ENCODE measurements around the gene SYS1.

Gene SYS1

GRCh38 chr20:45368221-45368980 lies 5.4 kb downstream of the SYS1 start:
- H3K27ac ChIP-seq (ENCODE audit: low read length), result no peak overlapping the region
- no CpG with 5 or more reads among the region's 6 CpGs for WGBS (ENCODE audit: insufficient coverage, insufficient read length)
- DNase-seq (ENCODE audit: low read depth, low spot score), result no peak

GRCh38 chr20:45370571-45371160 lies 7.7 kb downstream of the SYS1 start:
- no peak overlapping the region for H3K27ac ChIP-seq (ENCODE audit: low read length)
- peaks cover 7% of the 10 kb centered on the region; the same call in 1 of the 2 replicates for H3K4me1 ChIP-seq (ENCODE audit: control insufficient read depth, insufficient read depth, low read length)
- peaks cover 6% of the 10 kb centered on the region; the same call in 1 of the 2 replicates for H3K36me3 ChIP-seq (ENCODE audit: control insufficient read depth, insufficient read depth, low read length)
- no peaks in the 10 kb centered on the region for H3K9me3 ChIP-seq (ENCODE audit: control insufficient read depth, insufficient read depth, low read length)
- whole genome bisulfite sequencing (ENCODE audit: insufficient coverage, insufficient read length), result no CpG with 5 or more reads among the region's 3 CpGs
- H3K4me3 ChIP-seq (ENCODE audit: low read length), result no peak overlapping the region
- H3K27me3 ChIP-seq (ENCODE audit: control insufficient read depth, insufficient read depth, low read length), result peaks cover 2% of the 10 kb centered on the region; the same call in 1 of the 2 replicates
- DNase-seq (ENCODE audit: low read depth, low spot score), result no peak

More at GRCh38 chr20:45368221-45368980, 5.4 kb downstream of the SYS1 start:
- no peaks in the 10 kb centered on the region for H3K9me3 ChIP-seq (ENCODE audit: control insufficient read depth, insufficient read depth, low read length)
- peaks cover 6% of the 10 kb centered on the region; the same call in 1 of the 2 replicates for H3K4me1 ChIP-seq (ENCODE audit: control insufficient read depth, insufficient read depth, low read length)
- H3K4me3 ChIP-seq (ENCODE audit: low read length), result no peak overlapping the region
- H3K36me3 ChIP-seq (ENCODE audit: control insufficient read depth, insufficient read depth, low read length), result peaks cover 6% of the 10 kb centered on the region; the same call in 1 of the 2 replicates
- H3K27me3 ChIP-seq (ENCODE audit: control insufficient read depth, insufficient read depth, low read length), result peaks cover 2% of the 10 kb centered on the region; the same call in 1 of the 2 replicates

GRCh38 chr20:45372241-45372640 lies 9.3 kb downstream of the SYS1 start:
- Histone ChIP-seq H3K4me3 (ENCODE audit: low read length) (no peak overlapping the region), H3K27me3 (ENCODE audit: control insufficient read depth, insufficient read depth, low read length) (peaks cover 2% of the 10 kb centered on the region; the same call in 1 of the 2 replicates), H3K27ac (ENCODE audit: low read length) (no peak overlapping the region), H3K4me1 (ENCODE audit: control insufficient read depth, insufficient read depth, low read length) (peaks cover 7% of the 10 kb centered on the region; the same call in 1 of the 2 replicates), H3K36me3 (ENCODE audit: control insufficient read depth, insufficient read depth, low read length) (peaks cover 3% of the 10 kb centered on the region; the same call in 1 of the 2 replicates), H3K9me3 (ENCODE audit: control insufficient read depth, insufficient read depth, low read length) (no peaks in the 10 kb centered on the region)
- WGBS (ENCODE audit: insufficient coverage, insufficient read length), result no CpG with 5 or more reads among the region's 10 CpGs
- DNase-seq (ENCODE audit: low read depth, low spot score), result no peak

GRCh38 chr20:45372646-45373352 lies 9.8 kb downstream of the SYS1 start:
- Histone ChIP-seq H3K36me3 (ENCODE audit: control insufficient read depth, insufficient read depth, low read length) (peaks cover 3% of the 10 kb centered on the region; the same call in 1 of the 2 replicates), H3K27me3 (ENCODE audit: control insufficient read depth, insufficient read depth, low read length) (peaks cover 2% of the 10 kb centered on the region; the same call in 1 of the 2 replicates), H3K27ac (ENCODE audit: low read length) (no peak overlapping the region), H3K4me1 (ENCODE audit: control insufficient read depth, insufficient read depth, low read length) (peaks cover 7% of the 10 kb centered on the region; the same call in 1 of the 2 replicates), H3K9me3 (ENCODE audit: control insufficient read depth, insufficient read depth, low read length) (no peaks in the 10 kb centered on the region), H3K4me3 (ENCODE audit: low read length) (peak overlapping the region; percentile 4; the same call in 1 of the 2 replicates)
- WGBS (ENCODE audit: insufficient coverage, insufficient read length), result no CpG with 5 or more reads among the region's 30 CpGs
- no peak for DNase-seq (ENCODE audit: low read depth, low spot score)

GRCh38 chr20:45373353-45374100 lies 10.6 kb downstream of the SYS1 start:
- Histone ChIP-seq H3K27me3 (ENCODE audit: control insufficient read depth, insufficient read depth, low read length) (peaks cover 2% of the 10 kb centered on the region; the same call in 1 of the 2 replicates), H3K4me3 (ENCODE audit: low read length) (peak overlapping the region; percentile 21; the same call in 1 of the 2 replicates), H3K9me3 (ENCODE audit: control insufficient read depth, insufficient read depth, low read length) (no peaks in the 10 kb centered on the region), H3K27ac (ENCODE audit: low read length) (no peak overlapping the region), H3K4me1 (ENCODE audit: control insufficient read depth, insufficient read depth, low read length) (peaks cover 7% of the 10 kb centered on the region; the same call in 1 of the 2 replicates), H3K36me3 (ENCODE audit: control insufficient read depth, insufficient read depth, low read length) (no peaks in the 10 kb centered on the region)
- DNase-seq (ENCODE audit: low read depth, low spot score), result peak; percentile 68
- WGBS (ENCODE audit: insufficient coverage, insufficient read length), result no CpG with 5 or more reads among the region's 38 CpGs

- WGBS (ENCODE audit: insufficient coverage, insufficient read length), result no CpG with 5 or more reads among the region's 9 CpGs
- no peak for DNase-seq (ENCODE audit: low read depth, low spot score)
- Histone ChIP-seq H3K4me1 (ENCODE audit: control insufficient read depth, insufficient read depth, low read length) (peaks cover 7% of the 10 kb centered on the region; the same call in 1 of the 2 replicates), H3K27me3 (ENCODE audit: control insufficient read depth, insufficient read depth, low read length) (peaks cover 2% of the 10 kb centered on the region; the same call in 1 of the 2 replicates), H3K4me3 (ENCODE audit: low read length) (no peak overlapping the region; the same call in 1 of the 2 replicates), H3K27ac (ENCODE audit: low read length) (no peak overlapping the region), H3K36me3 (ENCODE audit: control insufficient read depth, insufficient read depth, low read length) (no peaks in the 10 kb centered on the region), H3K9me3 (ENCODE audit: control insufficient read depth, insufficient read depth, low read length) (no peaks in the 10 kb centered on the region)
These were observed 11.1 kb downstream of the SYS1 start for GRCh38 chr20:45374101-45374467.

- no peak for DNase-seq (ENCODE audit: low read depth, low spot score)
- Histone ChIP-seq H3K27me3 (ENCODE audit: control insufficient read depth, insufficient read depth, low read length) (peaks cover 2% of the 10 kb centered on the region; the same call in 1 of the 2 replicates), H3K27ac (ENCODE audit: low read length) (no peak overlapping the region), H3K4me1 (ENCODE audit: control insufficient read depth, insufficient read depth, low read length) (peaks cover 7% of the 10 kb centered on the region; the same call in 1 of the 2 replicates), H3K4me3 (ENCODE audit: low read length) (no peak overlapping the region), H3K9me3 (ENCODE audit: control insufficient read depth, insufficient read depth, low read length) (no peaks in the 10 kb centered on the region), H3K36me3 (ENCODE audit: control insufficient read depth, insufficient read depth, low read length) (no peaks in the 10 kb centered on the region)
- no CpG with 5 or more reads among the region's 14 CpGs for WGBS (ENCODE audit: insufficient coverage, insufficient read length)
These were observed 12.0 kb downstream of the SYS1 start for GRCh38 chr20:45374966-45375365.

- peaks cover 2% of the 10 kb centered on the region; the same call in 1 of the 2 replicates for H3K27me3 ChIP-seq (ENCODE audit: control insufficient read depth, insufficient read depth, low read length)
- H3K27ac ChIP-seq (ENCODE audit: low read length), result no peak overlapping the region
- peaks cover 7% of the 10 kb centered on the region; the same call in 1 of the 2 replicates for H3K4me1 ChIP-seq (ENCODE audit: control insufficient read depth, insufficient read depth, low read length)
- H3K4me3 ChIP-seq (ENCODE audit: low read length), result no peak overlapping the region
- no peaks in the 10 kb centered on the region for H3K9me3 ChIP-seq (ENCODE audit: control insufficient read depth, insufficient read depth, low read length)
- no CpG with 5 or more reads among the region's 11 CpGs for WGBS (ENCODE audit: insufficient coverage, insufficient read length)
- H3K36me3 ChIP-seq (ENCODE audit: control insufficient read depth, insufficient read depth, low read length), result no peaks in the 10 kb centered on the region
- DNase-seq (ENCODE audit: low read depth, low spot score), result no peak
These were observed 14.3 kb downstream of the SYS1 start for GRCh38 chr20:45377269-45377668.

- H3K4me3 ChIP-seq (ENCODE audit: low read length), result no peak within 1 kb of the TSS
- no CpG with 5 or more reads among the region's 1 CpG for WGBS (ENCODE audit: insufficient coverage, insufficient read length)
- no peak for DNase-seq (ENCODE audit: low read depth, low spot score)
- H3K4me1 ChIP-seq (ENCODE audit: control insufficient read depth, insufficient read depth, low read length), result peaks cover 3% of the 10 kb centered on the region; the same call in 1 of the 2 replicates
- no peaks in the 10 kb centered on the region; the same call in 1 of the 2 replicates for H3K27me3 ChIP-seq (ENCODE audit: control insufficient read depth, insufficient read depth, low read length)
- no peak within 1 kb of the TSS for H3K27ac ChIP-seq (ENCODE audit: low read length)
- no peaks in the 10 kb centered on the region for H3K36me3 ChIP-seq (ENCODE audit: control insufficient read depth, insufficient read depth, low read length)
- no peaks in the 10 kb centered on the region for H3K9me3 ChIP-seq (ENCODE audit: control insufficient read depth, insufficient read depth, low read length)
These were observed 15.2 kb downstream of the SYS1 start, which contains the start of gene TP53TG5 for GRCh38 chr20:45378191-45378590. Gene TP53TG5 (minus strand): TSS chr20:45378325. CDS start chr20:45378236, 89 bp downstream.
